Keratinocyte (primary cell): ENCODE data around the gene BTBD6.

Experiments
- CTCF ChIP-seq, 3 experiments: IDR thresholded peaks in 1 of 3; conservative IDR thresholded peaks in 1 of 3; optimal IDR thresholded peaks in 1 of 3; 2 replicates in 2 of 3; 3 replicates in 1 of 3; pipeline versions ENCODE3 to v1.5.1; 2011; ENCODE audit warnings: low read length in 3 of 3, mild to moderate bottlenecking in 3 of 3, moderate library complexity in 2 of 3, control low read depth in 1 of 3, inconsistent platforms in 1 of 3; ENCODE audit not compliant: insufficient read depth in 2 of 3; ENCODE audit errors: extremely low read depth in 1 of 3
- EZH2 ChIP-seq: IDR thresholded peaks from one replicate; pipeline ENCODE4 v1.6.1; 2012; ENCODE audit warnings: inconsistent platforms, mild to moderate bottlenecking, low read length, moderate library complexity

GRCh38 chr14:105256292-105256960, 8.1 kb downstream of the BTBD6 start:
- TF ChIP-seq CTCF (optimal IDR thresholded peaks at IDR 0.05 in 1 of 3, IDR thresholded peaks at IDR 0.05 in 1 of 3, conservative IDR thresholded peaks at IDR 0.05 in 1 of 3; ENCODE audit: extremely low read depth in 1 of 3, insufficient read depth in 2 of 3, low read length in 3 of 3) (no peak), EZH2 (no peak)
